Stimulated activated effector memory CD8-positive, alpha-beta T cell treated with anti-CD3 and anti-CD28 coated beads, Interleukin-12 subunit alpha, Interleukin-12 subunit beta, amount 100 ng/mL, for 72 hours (primary cell): Measurements from ENCODE around the gene RTF2.
A peak's percentile ranks its signal among the peaks of the same experiment; 100 is the strongest.

Experiments used
- ATAC-seq: fragments of 150-1000 bp; cut with Tn5 transposase; 2 replicates; pipeline ENCODE4 v1.10.0; 2021
- DNase-seq, 2 donors: peaks; one replicate each; pipeline ENCODE4 v3.0.0; 2021 to 2022; ENCODE audit warnings: low spot score in 2 of 2
- H3K27ac Mint-ChIP-seq: one replicate; pipeline ENCODE4 v1.8.0; 2022; ENCODE audit warnings: mild to moderate bottlenecking, mixed read lengths
- H3K36me3 Mint-ChIP-seq: one replicate; pipeline ENCODE4 v1.8.0; 2022; ENCODE audit warnings: mild to moderate bottlenecking, mixed read lengths
- H3K4me1 Mint-ChIP-seq: one replicate; pipeline ENCODE4 v1.8.0; 2022; ENCODE audit warnings: mixed read lengths
- H3K4me3 Mint-ChIP-seq: one replicate; pipeline ENCODE4 v1.8.0; 2022; ENCODE audit warnings: mild to moderate bottlenecking, mixed read lengths
- H3K9me3 Mint-ChIP-seq: one replicate; pipeline ENCODE4 v1.8.0; 2022; ENCODE audit warnings: mixed read lengths

The RTF2 gene

GRCh38 chr20:56468316-56469076, at the start of gene RTF2:
Gene RTF2 (plus strand): TSS chr20:56468627. CDS start chr20:56468698, 71 bp downstream.
- peak; percentile 99 for ATAC-seq
- Mint-ChIP-seq H3K4me1 (peaks cover 35% of the 10 kb centered on the region), H3K36me3 (peaks cover 48% of the 10 kb centered on the region), H3K9me3 (no peaks in the 10 kb centered on the region), H3K27ac (peak within 1 kb of the TSS; percentile 96), H3K4me3 (peak within 1 kb of the TSS; percentile 91)
- peak; percentile 96 to 99 for DNase-seq

GRCh38 chr20:56420028-56420427, 48.4 kb upstream of the RTF2 start:
- Mint-ChIP-seq H3K27ac (peak overlapping the region; percentile 94), H3K4me3 (no peak overlapping the region), H3K36me3 (peaks cover 23% of the 10 kb centered on the region), H3K9me3 (no peaks in the 10 kb centered on the region), H3K4me1 (peaks cover 57% of the 10 kb centered on the region)
- DNase-seq: no peak
- no peak for ATAC-seq

- DNase-seq (no peak), ATAC-seq (no peak)
- peak overlapping the region; percentile 34 for H3K4me3 Mint-ChIP-seq
- peaks cover 58% of the 10 kb centered on the region for H3K4me1 Mint-ChIP-seq
- peak overlapping the region; percentile 94 for H3K27ac Mint-ChIP-seq
- no peaks in the 10 kb centered on the region for H3K9me3 Mint-ChIP-seq
- H3K36me3 Mint-ChIP-seq: peaks cover 25% of the 10 kb centered on the region
These were observed 47.3 kb upstream of the RTF2 start for GRCh38 chr20:56420940-56421688.

GRCh38 chr20:56422076-56422823, 46.2 kb upstream of the RTF2 start:
- peak overlapping the region; percentile 34 for H3K4me3 Mint-ChIP-seq
- H3K9me3 Mint-ChIP-seq: no peaks in the 10 kb centered on the region
- peak overlapping the region; percentile 94 for H3K27ac Mint-ChIP-seq
- peaks cover 21% of the 10 kb centered on the region for H3K36me3 Mint-ChIP-seq
- ATAC-seq: no peak
- no peak for DNase-seq
- peaks cover 57% of the 10 kb centered on the region for H3K4me1 Mint-ChIP-seq

- no peak for DNase-seq
- ATAC-seq: no peak
- Mint-ChIP-seq H3K4me1 (peaks cover 56% of the 10 kb centered on the region), H3K27ac (peak overlapping the region; percentile 94), H3K4me3 (peak overlapping the region; percentile 34), H3K9me3 (no peaks in the 10 kb centered on the region), H3K36me3 (peaks cover 16% of the 10 kb centered on the region)
These were observed 45.6 kb upstream of the RTF2 start for GRCh38 chr20:56422824-56423189.

GRCh38 chr20:56423211-56423610, 45.2 kb upstream of the RTF2 start:
- Mint-ChIP-seq H3K27ac (peak overlapping the region; percentile 94), H3K4me3 (no peak overlapping the region), H3K36me3 (peaks cover 12% of the 10 kb centered on the region), H3K9me3 (no peaks in the 10 kb centered on the region), H3K4me1 (peaks cover 56% of the 10 kb centered on the region)
- ATAC-seq (no peak), DNase-seq (no peak)

GRCh38 chr20:56423886-56424285, 44.5 kb upstream of the RTF2 start:
- H3K4me3 Mint-ChIP-seq: no peak overlapping the region
- H3K36me3 Mint-ChIP-seq: peaks cover 12% of the 10 kb centered on the region
- no peak for DNase-seq
- H3K9me3 Mint-ChIP-seq: no peaks in the 10 kb centered on the region
- peaks cover 56% of the 10 kb centered on the region for H3K4me1 Mint-ChIP-seq
- no peak for ATAC-seq
- no peak overlapping the region for H3K27ac Mint-ChIP-seq

- H3K36me3 Mint-ChIP-seq: peaks cover 16% of the 10 kb centered on the region
- no peak for ATAC-seq
- H3K4me3 Mint-ChIP-seq: no peak overlapping the region
- H3K9me3 Mint-ChIP-seq: no peaks in the 10 kb centered on the region
- no peak for DNase-seq
- peaks cover 62% of the 10 kb centered on the region for H3K4me1 Mint-ChIP-seq
- no peak overlapping the region for H3K27ac Mint-ChIP-seq
These were observed 43.5 kb upstream of the RTF2 start for GRCh38 chr20:56424931-56425330.

GRCh38 chr20:56426026-56426425, 42.4 kb upstream of the RTF2 start:
- no peak for ATAC-seq
- H3K9me3 Mint-ChIP-seq: no peaks in the 10 kb centered on the region
- H3K4me3 Mint-ChIP-seq: no peak overlapping the region
- no peak overlapping the region for H3K27ac Mint-ChIP-seq
- no peak for DNase-seq
- H3K4me1 Mint-ChIP-seq: peaks cover 65% of the 10 kb centered on the region
- H3K36me3 Mint-ChIP-seq: peaks cover 10% of the 10 kb centered on the region

GRCh38 chr20:56426926-56427325, 41.5 kb upstream of the RTF2 start:
- peaks cover 58% of the 10 kb centered on the region for H3K4me1 Mint-ChIP-seq
- no peak for ATAC-seq
- no peak overlapping the region for H3K4me3 Mint-ChIP-seq
- no peaks in the 10 kb centered on the region for H3K9me3 Mint-ChIP-seq
- peaks cover 10% of the 10 kb centered on the region for H3K36me3 Mint-ChIP-seq
- H3K27ac Mint-ChIP-seq: peak overlapping the region; percentile 90
- no peak for DNase-seq

- peaks cover 52% of the 10 kb centered on the region for H3K4me1 Mint-ChIP-seq
- H3K9me3 Mint-ChIP-seq: no peaks in the 10 kb centered on the region
- H3K27ac Mint-ChIP-seq: peak overlapping the region; percentile 90
- no peak for DNase-seq
- peaks cover 11% of the 10 kb centered on the region for H3K36me3 Mint-ChIP-seq
- no peak for ATAC-seq
- no peak overlapping the region for H3K4me3 Mint-ChIP-seq
These were observed 40.6 kb upstream of the RTF2 start for GRCh38 chr20:56427797-56428196.

- Mint-ChIP-seq H3K4me1 (peaks cover 57% of the 10 kb centered on the region), H3K9me3 (no peaks in the 10 kb centered on the region), H3K36me3 (peaks cover 15% of the 10 kb centered on the region), H3K4me3 (peak overlapping the region; percentile 54), H3K27ac (peak overlapping the region; percentile 90)
- ATAC-seq (no peak), DNase-seq (no peak)
These were observed 40.0 kb upstream of the RTF2 start for GRCh38 chr20:56428410-56428809.

- no peak for ATAC-seq
- DNase-seq: no peak
- Mint-ChIP-seq H3K27ac (peak overlapping the region; percentile 90), H3K4me1 (peaks cover 62% of the 10 kb centered on the region), H3K36me3 (peaks cover 15% of the 10 kb centered on the region), H3K4me3 (peak overlapping the region; percentile 54), H3K9me3 (no peaks in the 10 kb centered on the region)
These were observed 39.5 kb upstream of the RTF2 start for GRCh38 chr20:56428881-56429280.

GRCh38 chr20:56429502-56429901, 38.9 kb upstream of the RTF2 start:
- Mint-ChIP-seq H3K9me3 (no peaks in the 10 kb centered on the region), H3K36me3 (peaks cover 15% of the 10 kb centered on the region), H3K27ac (peak overlapping the region; percentile 90), H3K4me1 (peaks cover 66% of the 10 kb centered on the region), H3K4me3 (peak overlapping the region; percentile 54)
- DNase-seq (no peak), ATAC-seq (peak; percentile 78)

- no peaks in the 10 kb centered on the region for H3K9me3 Mint-ChIP-seq
- H3K36me3 Mint-ChIP-seq: peaks cover 15% of the 10 kb centered on the region
- ATAC-seq (no peak), DNase-seq (no peak)
- H3K4me3 Mint-ChIP-seq: peak overlapping the region; percentile 54
- H3K4me1 Mint-ChIP-seq: peaks cover 66% of the 10 kb centered on the region
- H3K27ac Mint-ChIP-seq: peak overlapping the region; percentile 90
These were observed 38.5 kb upstream of the RTF2 start for GRCh38 chr20:56429941-56430340.
